ENCODE measurements around the gene EDIL3.

Gene EDIL3

GRCh38 chr5:83964271-83964670 lies 420.4 kb downstream of the EDIL3 start:
- DNase-seq: no peak

GRCh38 chr5:83957188-83957587 lies 427.5 kb downstream of the EDIL3 start:
- H3K36me3 ChIP-seq (ENCODE audit: control insufficient read depth, insufficient read depth, low read length): no peaks in the 10 kb centered on the region
- H3K9me3 ChIP-seq (ENCODE audit: control insufficient read depth, low read length): no peaks in the 10 kb centered on the region
- H3K27ac ChIP-seq (ENCODE audit: insufficient read depth, low read length, poor library complexity, severe bottlenecking): no peak overlapping the region
- H3K27me3 ChIP-seq (replicated peaks; ENCODE audit: control insufficient read depth, insufficient read depth, low read length, poor library complexity, severe bottlenecking): no peaks in the 10 kb centered on the region
- no peak overlapping the region for H3K4me3 ChIP-seq (ENCODE audit: insufficient read depth, low read depth, low read length, poor library complexity, severe bottlenecking)
- no peak for DNase-seq
- H3K4me1 ChIP-seq (ENCODE audit: control insufficient read depth, insufficient read depth, low read length, poor library complexity, severe bottlenecking): no peaks in the 10 kb centered on the region

More at GRCh38 chr5:83964271-83964670, 420.4 kb downstream of the EDIL3 start:
- no peaks in the 10 kb centered on the region for H3K36me3 ChIP-seq (ENCODE audit: control insufficient read depth, insufficient read depth, low read length)
- no peaks in the 10 kb centered on the region for H3K27me3 ChIP-seq (replicated peaks; ENCODE audit: control insufficient read depth, insufficient read depth, low read length, poor library complexity, severe bottlenecking)
- H3K4me1 ChIP-seq (ENCODE audit: control insufficient read depth, insufficient read depth, low read length, poor library complexity, severe bottlenecking): no peaks in the 10 kb centered on the region
- H3K4me3 ChIP-seq (ENCODE audit: insufficient read depth, low read depth, low read length, poor library complexity, severe bottlenecking): no peak overlapping the region
- H3K9me3 ChIP-seq (ENCODE audit: control insufficient read depth, low read length): no peaks in the 10 kb centered on the region
- no peak overlapping the region for H3K27ac ChIP-seq (ENCODE audit: insufficient read depth, low read length, poor library complexity, severe bottlenecking)

DNA sequence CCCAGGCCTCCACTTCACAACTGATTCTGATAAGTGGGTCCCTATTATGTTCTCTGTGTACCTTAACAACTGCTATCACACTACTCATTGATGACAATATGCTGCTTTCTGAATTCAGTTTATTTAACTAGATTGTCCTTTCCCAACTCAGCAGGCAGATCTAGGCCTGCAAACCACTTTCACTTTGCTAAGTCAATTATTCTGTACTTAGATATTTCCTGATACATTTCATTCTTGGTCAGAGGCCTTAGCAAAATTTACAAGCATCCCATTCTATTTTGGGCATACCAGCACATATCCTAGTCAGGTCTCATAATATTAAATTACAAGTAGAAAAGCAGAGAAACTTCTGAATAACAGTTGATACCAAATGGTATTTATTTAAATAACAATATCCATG lies 428.3 kb downstream of the EDIL3 start:
- H3K27ac ChIP-seq (ENCODE audit: insufficient read depth, low read length, poor library complexity, severe bottlenecking): no peak overlapping the region
- no peak overlapping the region for H3K4me3 ChIP-seq (ENCODE audit: insufficient read depth, low read depth, low read length, poor library complexity, severe bottlenecking)
- DNase-seq: no peak
- no peaks in the 10 kb centered on the region for H3K9me3 ChIP-seq (ENCODE audit: control insufficient read depth, low read length)
- no peaks in the 10 kb centered on the region for H3K4me1 ChIP-seq (ENCODE audit: control insufficient read depth, insufficient read depth, low read length, poor library complexity, severe bottlenecking)
- no peaks in the 10 kb centered on the region for H3K36me3 ChIP-seq (ENCODE audit: control insufficient read depth, insufficient read depth, low read length)
- H3K27me3 ChIP-seq (replicated peaks; ENCODE audit: control insufficient read depth, insufficient read depth, low read length, poor library complexity, severe bottlenecking): no peaks in the 10 kb centered on the region

DNA sequence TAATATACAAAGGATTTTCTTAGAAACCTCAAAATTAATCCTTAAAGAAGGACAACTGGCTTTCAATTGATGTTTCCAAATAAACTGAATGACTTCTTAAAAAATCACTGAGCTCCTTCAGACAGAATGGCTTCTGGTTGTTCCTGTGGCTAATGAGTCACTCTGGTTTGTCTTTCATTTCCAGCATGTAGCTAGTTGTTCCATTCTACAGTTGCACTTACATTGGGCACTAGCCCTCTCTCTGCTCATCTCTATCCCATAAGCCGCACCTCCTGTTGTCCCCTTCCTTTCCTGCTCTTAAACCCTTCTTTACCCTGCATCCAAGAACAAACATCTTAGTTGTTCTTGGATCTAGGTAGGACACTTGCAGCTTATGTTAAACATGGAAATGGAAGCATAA lies 428.8 kb downstream of the EDIL3 start:
- H3K27me3 ChIP-seq (replicated peaks; ENCODE audit: control insufficient read depth, insufficient read depth, low read length, poor library complexity, severe bottlenecking): no peaks in the 10 kb centered on the region
- no peaks in the 10 kb centered on the region for H3K36me3 ChIP-seq (ENCODE audit: control insufficient read depth, insufficient read depth, low read length)
- no peak overlapping the region for H3K27ac ChIP-seq (ENCODE audit: insufficient read depth, low read length, poor library complexity, severe bottlenecking)
- DNase-seq: no peak
- no peaks in the 10 kb centered on the region for H3K9me3 ChIP-seq (ENCODE audit: control insufficient read depth, low read length)
- H3K4me3 ChIP-seq (ENCODE audit: insufficient read depth, low read depth, low read length, poor library complexity, severe bottlenecking): no peak overlapping the region
- H3K4me1 ChIP-seq (ENCODE audit: control insufficient read depth, insufficient read depth, low read length, poor library complexity, severe bottlenecking): no peaks in the 10 kb centered on the region

- no peaks in the 10 kb centered on the region for H3K27me3 ChIP-seq (replicated peaks; ENCODE audit: control insufficient read depth, insufficient read depth, low read length, poor library complexity, severe bottlenecking)
- no peak overlapping the region for H3K27ac ChIP-seq (ENCODE audit: insufficient read depth, low read length, poor library complexity, severe bottlenecking)
- DNase-seq: no peak
- no peaks in the 10 kb centered on the region for H3K36me3 ChIP-seq (ENCODE audit: control insufficient read depth, insufficient read depth, low read length)
- no peak overlapping the region for H3K4me3 ChIP-seq (ENCODE audit: insufficient read depth, low read depth, low read length, poor library complexity, severe bottlenecking)
- no peaks in the 10 kb centered on the region for H3K4me1 ChIP-seq (ENCODE audit: control insufficient read depth, insufficient read depth, low read length, poor library complexity, severe bottlenecking)
- H3K9me3 ChIP-seq (ENCODE audit: control insufficient read depth, low read length): no peaks in the 10 kb centered on the region
These were observed 436.9 kb downstream of the EDIL3 start for GRCh38 chr5:83947763-83948162.

DNA sequence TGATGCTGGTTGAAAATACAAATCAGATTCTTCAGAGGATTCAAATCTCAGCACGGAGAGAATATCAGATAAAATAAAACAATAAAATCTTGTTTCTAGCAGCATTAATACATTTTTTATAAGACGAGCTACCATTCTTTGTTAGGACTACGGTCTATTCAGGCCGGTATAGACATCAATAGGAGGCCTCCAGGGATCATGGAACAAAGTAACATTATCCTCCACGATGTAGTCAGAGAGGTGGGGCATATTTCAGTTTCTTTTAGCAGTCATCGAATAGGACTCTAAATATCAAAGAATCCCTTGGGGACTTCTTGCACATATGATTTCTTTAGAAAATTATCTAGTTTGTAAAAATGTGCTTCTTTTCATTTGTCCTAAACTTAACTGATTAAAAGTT lies 438.2 kb downstream of the EDIL3 start:
- Histone ChIP-seq H3K27ac (ENCODE audit: insufficient read depth, low read length, poor library complexity, severe bottlenecking) (no peak overlapping the region), H3K36me3 (ENCODE audit: control insufficient read depth, insufficient read depth, low read length) (no peaks in the 10 kb centered on the region), H3K27me3 (replicated peaks; ENCODE audit: control insufficient read depth, insufficient read depth, low read length, poor library complexity, severe bottlenecking) (no peaks in the 10 kb centered on the region), H3K9me3 (ENCODE audit: control insufficient read depth, low read length) (no peaks in the 10 kb centered on the region), H3K4me1 (ENCODE audit: control insufficient read depth, insufficient read depth, low read length, poor library complexity, severe bottlenecking) (no peaks in the 10 kb centered on the region), H3K4me3 (ENCODE audit: insufficient read depth, low read depth, low read length, poor library complexity, severe bottlenecking) (no peak overlapping the region)
- DNase-seq: no peak

DNA sequence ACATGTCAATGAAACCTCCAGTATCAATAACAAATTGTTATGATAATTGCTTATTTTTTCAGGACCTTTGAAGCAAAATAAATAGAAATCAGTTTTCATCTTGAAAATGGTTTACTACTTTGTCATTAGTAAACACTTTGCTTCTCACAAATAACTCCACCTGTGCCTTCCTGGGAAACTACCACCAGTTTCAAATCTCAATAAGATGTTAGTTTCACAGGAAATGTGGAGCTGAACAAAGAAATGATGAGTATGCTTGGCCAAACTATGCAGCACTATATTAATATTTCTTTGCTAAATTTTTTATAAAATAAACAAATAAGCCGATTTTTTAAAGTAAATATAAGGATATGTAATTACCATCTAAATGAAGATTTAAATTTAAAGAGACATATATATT lies 442.5 kb downstream of the EDIL3 start:
- no peaks in the 10 kb centered on the region for H3K9me3 ChIP-seq (ENCODE audit: control insufficient read depth, low read length)
- no peaks in the 10 kb centered on the region for H3K4me1 ChIP-seq (ENCODE audit: control insufficient read depth, insufficient read depth, low read length, poor library complexity, severe bottlenecking)
- H3K4me3 ChIP-seq (ENCODE audit: insufficient read depth, low read depth, low read length, poor library complexity, severe bottlenecking): no peak overlapping the region
- no peak for DNase-seq
- H3K27ac ChIP-seq (ENCODE audit: insufficient read depth, low read length, poor library complexity, severe bottlenecking): no peak overlapping the region
- no peaks in the 10 kb centered on the region for H3K36me3 ChIP-seq (ENCODE audit: control insufficient read depth, insufficient read depth, low read length)
- no peaks in the 10 kb centered on the region for H3K27me3 ChIP-seq (replicated peaks; ENCODE audit: control insufficient read depth, insufficient read depth, low read length, poor library complexity, severe bottlenecking)

DNA sequence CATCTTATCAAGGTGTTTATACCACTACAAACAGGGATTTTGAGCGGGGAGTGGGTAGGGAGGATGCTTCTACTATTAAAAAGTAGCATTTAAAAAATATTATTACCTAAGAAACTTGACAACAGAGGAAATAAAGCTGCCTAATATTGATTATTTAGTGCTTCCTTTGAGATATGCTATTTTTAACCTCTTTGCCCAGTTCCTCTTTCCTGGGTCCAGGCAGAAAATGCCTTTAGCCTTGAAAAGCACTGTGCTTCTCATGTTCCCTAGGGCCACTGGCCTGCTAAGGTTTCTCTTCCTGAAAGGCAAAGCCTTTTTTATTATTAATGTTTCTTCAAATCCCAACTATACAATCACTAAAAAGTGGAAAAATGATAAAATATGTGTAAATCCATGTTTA lies 446.8 kb downstream of the EDIL3 start:
- H3K4me3 ChIP-seq (ENCODE audit: insufficient read depth, low read depth, low read length, poor library complexity, severe bottlenecking): no peak overlapping the region
- H3K27ac ChIP-seq (ENCODE audit: insufficient read depth, low read length, poor library complexity, severe bottlenecking): no peak overlapping the region
- no peak for DNase-seq
- no peaks in the 10 kb centered on the region for H3K4me1 ChIP-seq (ENCODE audit: control insufficient read depth, insufficient read depth, low read length, poor library complexity, severe bottlenecking)
- H3K36me3 ChIP-seq (ENCODE audit: control insufficient read depth, insufficient read depth, low read length): no peaks in the 10 kb centered on the region
- H3K9me3 ChIP-seq (ENCODE audit: control insufficient read depth, low read length): no peaks in the 10 kb centered on the region
- H3K27me3 ChIP-seq (replicated peaks; ENCODE audit: control insufficient read depth, insufficient read depth, low read length, poor library complexity, severe bottlenecking): no peaks in the 10 kb centered on the region

DNA sequence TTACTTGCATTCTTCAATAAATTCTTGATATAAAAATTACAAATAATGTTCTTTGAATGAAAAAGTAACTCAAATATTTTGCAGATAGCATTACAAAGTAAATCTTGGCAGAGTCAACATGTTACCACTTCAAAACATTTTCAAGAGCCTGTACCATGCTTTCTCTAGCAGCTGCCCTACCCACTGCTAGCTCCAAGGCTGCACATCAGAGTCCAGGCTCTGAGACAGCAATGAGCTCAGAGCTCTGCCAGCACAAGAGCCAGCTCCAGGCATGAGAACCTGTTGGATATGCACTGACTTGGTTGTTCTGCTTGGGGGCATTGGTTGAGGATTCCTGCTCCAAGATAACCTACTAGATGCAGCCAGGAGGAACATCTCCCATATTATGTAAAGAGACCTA lies 452.7 kb downstream of the EDIL3 start:
- Histone ChIP-seq H3K4me1 (ENCODE audit: control insufficient read depth, insufficient read depth, low read length, poor library complexity, severe bottlenecking) (no peaks in the 10 kb centered on the region), H3K27me3 (replicated peaks; ENCODE audit: control insufficient read depth, insufficient read depth, low read length, poor library complexity, severe bottlenecking) (no peaks in the 10 kb centered on the region), H3K27ac (ENCODE audit: insufficient read depth, low read length, poor library complexity, severe bottlenecking) (no peak overlapping the region), H3K4me3 (ENCODE audit: insufficient read depth, low read depth, low read length, poor library complexity, severe bottlenecking) (no peak overlapping the region), H3K36me3 (ENCODE audit: control insufficient read depth, insufficient read depth, low read length) (no peaks in the 10 kb centered on the region), H3K9me3 (ENCODE audit: control insufficient read depth, low read length) (no peaks in the 10 kb centered on the region)
- DNase-seq: no peak

- no peak for DNase-seq
- Histone ChIP-seq H3K27ac (ENCODE audit: insufficient read depth, low read length, poor library complexity, severe bottlenecking) (no peak overlapping the region), H3K27me3 (replicated peaks; ENCODE audit: control insufficient read depth, insufficient read depth, low read length, poor library complexity, severe bottlenecking) (no peaks in the 10 kb centered on the region), H3K4me1 (ENCODE audit: control insufficient read depth, insufficient read depth, low read length, poor library complexity, severe bottlenecking) (no peaks in the 10 kb centered on the region), H3K9me3 (ENCODE audit: control insufficient read depth, low read length) (no peaks in the 10 kb centered on the region), H3K36me3 (ENCODE audit: control insufficient read depth, insufficient read depth, low read length) (no peaks in the 10 kb centered on the region), H3K4me3 (ENCODE audit: insufficient read depth, low read depth, low read length, poor library complexity, severe bottlenecking) (no peak overlapping the region)
These were observed 457.4 kb downstream of the EDIL3 start for GRCh38 chr5:83927140-83927733.

GRCh38 chr5:83925955-83926337 lies 458.7 kb downstream of the EDIL3 start:
- Histone ChIP-seq H3K27ac (ENCODE audit: insufficient read depth, low read length, poor library complexity, severe bottlenecking) (no peak overlapping the region), H3K4me1 (ENCODE audit: control insufficient read depth, insufficient read depth, low read length, poor library complexity, severe bottlenecking) (no peaks in the 10 kb centered on the region), H3K36me3 (ENCODE audit: control insufficient read depth, insufficient read depth, low read length) (no peaks in the 10 kb centered on the region), H3K27me3 (replicated peaks; ENCODE audit: control insufficient read depth, insufficient read depth, low read length, poor library complexity, severe bottlenecking) (no peaks in the 10 kb centered on the region), H3K9me3 (ENCODE audit: control insufficient read depth, low read length) (no peaks in the 10 kb centered on the region), H3K4me3 (ENCODE audit: insufficient read depth, low read depth, low read length, poor library complexity, severe bottlenecking) (no peak overlapping the region)
- DNase-seq: no peak
